Uterus (tissue), 2 donors: Measurements from ENCODE around the gene CRIM1.

ENCODE experiments used
- CTCF ChIP-seq, 4 experiments: fragments of 200-600 bp in 2 of 4; fragments of 450-650 bp in 2 of 4; sonication (generic) in 2 of 4; IDR thresholded peaks; one replicate each; pipeline ENCODE4 v1.5.1; 2016 to 2019; ENCODE audit warnings: antibody characterized with exemption in 4 of 4, mild to moderate bottlenecking in 2 of 4, moderate library complexity in 1 of 4
- POLR2A ChIP-seq, 2 donors: fragments of 450-650 bp; IDR thresholded peaks; one replicate each; pipeline ENCODE4 v1.6.1; 2016; ENCODE audit warnings: antibody characterized with exemption in 2 of 2, mild to moderate bottlenecking in 1 of 2, moderate library complexity in 1 of 2

- TF ChIP-seq CTCF (IDR thresholded peaks at IDR 0.05) (no peak), POLR2A (IDR thresholded peaks at IDR 0.05) (no peak)
These were observed 223.7 kb downstream of the CRIM1 start for GRCh38 chr2:36579297-36579664.
